ENCODE results near the gene CHN2.

Gene CHN2

DNA sequence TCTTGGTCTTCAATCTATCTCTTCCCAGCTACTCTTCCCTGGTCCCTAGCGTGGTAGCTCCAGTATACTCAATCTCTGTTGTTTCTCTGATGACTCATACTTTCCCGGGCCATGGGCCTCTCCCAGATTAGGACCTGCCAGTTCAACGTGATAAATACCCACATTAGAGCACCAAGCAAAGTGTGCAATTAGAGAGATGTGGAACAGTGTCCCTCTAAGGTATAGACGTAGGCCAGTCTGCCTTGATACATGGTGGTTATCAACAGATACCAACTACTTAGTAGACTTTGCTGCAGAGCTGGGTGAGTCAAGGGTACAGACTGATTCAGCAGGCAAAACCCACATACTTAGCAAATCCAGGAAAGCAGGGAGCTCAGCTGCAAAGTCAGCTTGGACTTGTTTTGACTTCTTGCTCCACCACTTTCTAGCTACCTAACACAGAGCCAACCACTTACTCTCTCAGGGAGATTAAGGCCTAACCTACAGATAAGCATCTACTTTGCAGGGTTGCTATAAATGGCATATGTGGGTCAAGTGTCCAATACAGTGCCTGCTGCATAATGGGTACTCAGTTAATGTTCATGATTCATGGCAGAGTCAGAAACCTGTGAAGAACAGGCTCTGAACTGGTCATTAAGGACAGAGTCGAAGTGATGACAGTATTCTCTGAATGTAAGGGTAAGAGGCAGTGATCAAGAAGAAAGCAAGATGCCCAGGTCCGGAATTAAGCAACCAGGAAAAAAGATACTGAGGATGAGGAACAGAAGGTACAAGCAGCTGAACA is 176.1 kb downstream of the CHN2 start:
- FAIRE-seq, result no peak

DNA sequence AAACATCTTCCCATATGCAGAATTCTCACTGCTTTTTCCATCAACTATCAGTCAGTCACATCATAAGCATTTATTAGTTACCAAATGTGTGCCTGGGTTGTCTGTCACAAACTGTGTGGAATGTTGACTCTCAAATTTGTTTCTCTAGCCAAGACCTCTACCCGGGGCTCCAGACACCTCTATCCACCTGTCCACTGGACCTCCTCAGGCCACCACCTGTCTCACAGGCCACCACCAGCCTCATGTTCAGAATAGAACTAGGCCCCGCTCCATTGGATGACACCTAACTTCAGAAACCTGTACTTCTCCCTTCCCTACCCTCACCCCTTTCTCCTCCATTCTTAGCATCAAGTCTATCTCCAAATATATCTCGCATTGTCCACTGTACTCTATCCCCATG is 176.9 kb downstream of the CHN2 start:
- no peak for FAIRE-seq

- FAIRE-seq, result no peak
These were observed 177.9 kb downstream of the CHN2 start for GRCh38 chr7:29372351-29373090.

- FAIRE-seq, result no peak
These were observed 181.3 kb downstream of the CHN2 start for GRCh38 chr7:29375641-29376562.

GRCh38 chr7:29377718-29378117 is 183.1 kb downstream of the CHN2 start:
- no peak for FAIRE-seq

GRCh38 chr7:29379551-29379950 is 185.0 kb downstream of the CHN2 start:
- FAIRE-seq, result no peak

- no peak for FAIRE-seq
These were observed 186.9 kb downstream of the CHN2 start for GRCh38 chr7:29381206-29382094.

GRCh38 chr7:29384277-29384676 is 189.7 kb downstream of the CHN2 start:
- no peak for FAIRE-seq

DNA sequence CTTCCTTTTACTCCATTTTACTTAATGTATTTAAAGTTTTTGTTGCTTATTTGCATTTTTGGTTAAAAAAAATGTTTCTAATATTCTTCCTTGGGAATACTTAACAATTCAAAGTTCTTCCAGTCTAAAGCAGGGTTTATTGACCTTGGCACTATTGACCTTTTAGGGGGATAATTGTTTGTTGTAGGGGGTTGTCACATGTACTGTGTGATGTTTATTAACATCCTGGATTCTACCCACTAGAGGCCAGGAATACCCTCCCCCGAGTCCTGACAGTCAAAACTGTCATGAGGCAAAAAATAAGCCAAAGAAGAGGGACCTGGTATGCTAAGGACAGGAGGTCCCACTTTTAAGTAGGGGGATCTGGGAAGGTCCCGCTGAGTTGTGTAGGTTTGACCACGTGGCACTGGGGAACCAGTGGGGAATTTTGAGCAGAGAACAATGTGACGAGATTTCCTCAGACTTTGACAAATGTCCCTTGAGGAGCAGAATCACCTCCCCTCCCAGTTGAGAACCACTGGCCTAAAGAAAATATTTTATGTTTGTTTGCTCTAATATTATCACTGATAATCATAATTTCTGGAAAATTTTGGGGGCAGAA is 190.7 kb downstream of the CHN2 start:
- FAIRE-seq, result no peak

- FAIRE-seq, result no peak
These were observed 191.7 kb downstream of the CHN2 start for GRCh38 chr7:29386196-29386765.

DNA sequence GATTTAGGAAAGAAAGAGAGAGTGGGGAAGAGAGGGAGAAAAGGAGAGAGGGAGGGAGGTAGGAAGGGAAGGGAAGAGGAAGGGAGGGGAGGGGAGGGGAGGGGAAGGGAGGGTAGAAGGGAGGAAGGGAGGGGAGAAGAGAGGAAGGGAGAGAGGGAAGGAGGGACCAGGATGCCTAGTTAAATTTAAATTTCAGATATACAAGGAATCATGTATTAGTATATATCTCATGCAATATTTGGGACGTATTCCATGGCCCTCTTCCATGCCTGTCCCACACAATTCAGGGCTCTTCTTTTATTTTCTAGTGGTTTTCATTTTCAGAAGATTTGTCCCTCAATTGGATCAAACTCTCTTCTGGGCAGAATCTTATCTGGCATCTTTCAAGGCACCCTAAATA is 196.7 kb downstream of the CHN2 start:
- FAIRE-seq, result no peak

DNA sequence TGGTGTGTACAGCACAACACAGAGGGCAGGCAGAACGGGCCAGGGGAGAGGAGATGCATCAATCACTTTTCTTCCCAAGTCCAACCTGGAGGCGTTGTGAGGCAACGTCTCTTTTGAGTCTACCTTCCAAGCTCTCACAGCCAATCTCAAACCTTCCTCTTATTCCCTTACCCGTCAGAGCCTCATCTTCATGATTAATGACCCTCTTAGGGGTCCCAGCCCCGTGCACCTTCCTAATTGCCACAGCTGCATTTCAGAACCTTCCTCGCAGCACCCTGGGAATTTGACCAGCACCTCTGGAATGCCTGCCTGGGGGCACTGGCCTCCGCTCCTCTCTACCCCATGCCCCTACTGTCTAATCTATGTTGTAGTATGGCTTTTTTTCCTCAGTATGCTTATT is 199.7 kb downstream of the CHN2 start:
- FAIRE-seq, result no peak

DNA sequence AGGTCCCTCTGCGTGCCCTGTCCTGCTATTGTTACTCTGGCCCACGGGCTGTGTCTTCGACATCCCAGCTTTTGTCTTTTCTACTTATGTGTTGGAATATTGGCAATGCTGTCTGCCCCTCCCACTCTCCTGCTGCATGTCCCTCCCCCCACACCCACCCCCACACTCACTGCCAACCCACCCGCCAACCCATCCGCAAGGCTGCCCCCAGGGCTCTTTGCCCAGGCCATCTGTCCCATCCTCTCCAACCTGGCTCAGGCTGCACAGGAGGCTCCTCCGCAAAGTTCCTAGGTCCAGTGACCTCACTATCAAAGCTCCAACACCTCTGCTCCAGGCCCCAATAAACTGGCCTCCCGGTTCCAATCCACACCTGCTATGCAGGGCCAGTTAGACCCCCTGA is 202.0 kb downstream of the CHN2 start:
- no peak for FAIRE-seq

- FAIRE-seq, result no peak
These were observed 202.8 kb downstream of the CHN2 start for GRCh38 chr7:29397398-29397797.

DNA sequence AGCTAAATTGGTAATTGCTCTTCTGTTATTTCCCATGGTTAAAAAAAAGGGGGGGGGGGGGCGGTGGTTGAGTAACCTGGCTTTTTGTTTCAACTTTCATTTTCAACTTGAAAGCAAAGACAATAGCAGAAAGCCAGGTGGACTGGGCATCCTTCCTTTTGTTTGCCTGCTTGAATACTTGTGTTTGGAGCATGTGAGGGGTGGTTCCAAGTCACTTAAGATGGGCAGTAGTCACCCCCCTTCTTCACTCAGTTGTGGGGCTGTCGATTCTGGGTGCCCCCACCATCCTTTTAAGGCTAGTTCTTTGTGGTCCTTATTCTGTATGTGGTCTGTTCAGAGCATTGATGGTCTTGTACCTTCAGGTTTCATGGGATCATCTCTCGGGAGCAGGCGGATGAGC is 203.4 kb downstream of the CHN2 start:
- no peak for FAIRE-seq

- FAIRE-seq, result no peak
These were observed 205.9 kb downstream of the CHN2 start for GRCh38 chr7:29400437-29400836.

- FAIRE-seq, result no peak
These were observed 207.2 kb downstream of the CHN2 start for GRCh38 chr7:29401769-29402168.

DNA sequence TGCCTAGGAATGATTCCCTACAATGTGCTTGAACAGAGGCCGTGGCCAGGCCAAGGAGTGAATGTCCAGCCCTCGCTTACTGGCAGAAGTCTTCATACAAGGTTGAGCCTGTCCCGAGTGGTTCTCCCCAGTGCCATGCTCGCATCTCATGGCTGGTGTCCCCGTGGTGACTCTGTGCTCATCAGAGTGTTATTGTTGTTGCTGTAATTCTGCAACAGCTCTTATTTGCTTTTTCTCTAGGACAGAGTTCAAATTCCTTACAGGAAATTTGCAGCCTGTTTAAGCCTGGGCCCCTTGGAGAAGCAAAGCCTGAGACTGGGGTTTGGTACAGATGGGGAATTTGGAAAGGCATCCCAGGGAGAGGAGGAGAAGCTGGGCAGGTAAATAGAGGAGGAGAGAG is 211.3 kb downstream of the CHN2 start:
- FAIRE-seq, result no peak

GRCh38 chr7:29406366-29406765 is 211.8 kb downstream of the CHN2 start:
- FAIRE-seq, result no peak

DNA sequence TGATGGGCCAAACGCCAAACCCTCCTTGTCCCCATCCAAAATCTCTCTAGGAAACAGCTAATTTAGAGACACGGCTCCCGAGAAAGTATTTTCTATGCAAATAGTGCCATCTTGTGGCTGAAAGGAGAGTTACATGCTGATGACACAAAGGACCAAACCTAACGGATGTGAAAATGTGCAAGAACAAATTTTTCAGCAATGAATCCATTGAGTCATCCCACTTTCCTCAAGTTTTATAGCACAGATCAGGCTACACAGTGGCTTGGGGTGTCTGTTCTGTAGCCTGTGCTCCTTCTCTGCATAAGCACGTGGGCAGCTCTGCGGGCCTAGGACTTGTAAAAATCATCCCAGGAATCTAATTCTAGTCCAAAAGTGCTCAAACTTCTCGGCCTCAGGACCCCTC is 214.3 kb downstream of the CHN2 start:
- FAIRE-seq, result peak; percentile 95

DNA sequence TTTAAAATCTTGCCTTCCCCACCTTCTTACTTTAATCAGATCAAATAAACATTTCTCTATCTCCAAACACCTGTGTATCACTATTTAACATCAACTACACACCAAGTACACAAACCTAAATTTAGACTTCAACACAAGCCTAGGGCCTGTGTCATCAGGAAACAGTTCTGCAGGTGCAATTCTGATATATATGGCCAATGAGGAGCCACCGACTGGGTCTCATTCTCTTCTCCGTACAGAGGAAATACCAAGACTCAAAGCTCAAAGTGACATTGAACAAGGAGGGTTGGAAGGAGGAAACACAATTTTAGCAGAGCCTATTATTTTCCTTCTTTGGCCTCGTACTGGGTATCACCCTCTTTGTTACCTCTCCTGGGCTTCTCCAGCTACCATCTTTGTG is 216.4 kb downstream of the CHN2 start:
- FAIRE-seq, result no peak

All from endometrium (tissue), 2 donors.